Adipose tissue (tissue), 3 donors: ENCODE measurements around the gene MIF4GD. TPM values are rescaled to one million over a fixed set of nuclear protein-coding genes. Genes with fewer than 3 reads are reported as not detected.

Experiments used
- H3K27ac ChIP-seq: one replicate; pipeline ENCODE4 v1.5.1; 2013; ENCODE audit warnings: low read depth, low read length
- WGBS, 3 donors: extraction: QIAGEN DNeasy Blood & Tissue Kit; methylation state at CpG; one replicate each; pipeline ENCODE4 v1.1.7; 2013; 5-methylcytosine and 5-hydroxymethylcytosine counted together
- polyA plus RNA-seq, 3 donors: library from polyadenylated mRNA; stranded (reverse); fragments of 200-250 nt; gene quantifications; one replicate each; pipeline ENCODE4 v1.2.3, GENCODE V29; 2013
- donor health status: healthy with polysubstance abuse.
- donor health status: Bipolar disorder and iron deficiency.
- donor health status: healthy.

The MIF4GD gene
- polyA plus RNA-seq, 3 donors = 18.0 to 21.6 (median 19.0) TPM

DNA sequence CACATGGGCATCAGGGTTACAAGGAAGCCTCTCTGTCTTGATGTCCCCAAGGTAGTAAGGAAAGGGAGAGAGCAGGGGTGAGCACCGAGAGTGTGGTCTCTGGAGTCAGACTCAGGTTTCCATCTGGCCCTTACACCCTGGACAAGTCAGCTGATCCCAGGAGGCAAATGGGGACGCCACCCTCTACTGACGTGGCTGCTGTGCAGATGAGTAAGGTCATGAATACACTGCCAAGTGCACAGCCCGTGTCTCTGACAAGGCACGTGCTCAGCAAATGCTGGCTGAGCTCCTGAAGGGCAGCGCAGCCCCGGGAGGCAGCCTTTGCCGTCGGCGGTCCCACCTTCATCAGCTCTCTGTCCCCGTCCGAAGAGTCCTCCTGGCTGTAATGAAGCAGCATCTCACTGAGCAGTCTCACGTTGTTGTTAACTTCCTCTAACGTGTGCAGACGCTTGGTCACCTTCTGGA, 29.0 kb downstream of the MIF4GD start:
- WGBS, 3 donors = 68 to 84% (median 71%) methylated on average over 15 of the region's 15 CpGs
- no peak overlapping the region for H3K27ac ChIP-seq

DNA sequence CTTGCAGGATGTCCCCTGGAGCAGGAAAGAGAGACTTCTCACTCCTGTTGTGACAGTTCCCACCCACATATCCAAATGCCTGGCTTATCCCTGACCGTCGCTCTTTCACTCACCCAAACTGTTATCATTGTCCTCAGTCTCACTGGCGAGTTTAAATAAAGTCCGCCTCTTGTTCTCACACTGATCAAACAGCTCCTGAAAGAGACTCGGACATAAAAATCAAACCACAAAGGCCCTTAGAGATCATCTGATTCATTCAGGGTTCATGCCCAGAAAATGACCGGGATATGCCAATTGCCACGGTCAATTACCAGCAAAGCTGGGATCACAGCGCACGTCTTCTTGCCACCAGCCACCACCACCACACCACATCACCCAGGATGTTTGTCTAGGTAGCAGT, 29.5 kb downstream of the MIF4GD start:
- H3K27ac ChIP-seq = no peak overlapping the region
- WGBS, 3 donors = 90 to 95% (median 90%) methylated on average over 9 of the region's 9 CpGs

DNA sequence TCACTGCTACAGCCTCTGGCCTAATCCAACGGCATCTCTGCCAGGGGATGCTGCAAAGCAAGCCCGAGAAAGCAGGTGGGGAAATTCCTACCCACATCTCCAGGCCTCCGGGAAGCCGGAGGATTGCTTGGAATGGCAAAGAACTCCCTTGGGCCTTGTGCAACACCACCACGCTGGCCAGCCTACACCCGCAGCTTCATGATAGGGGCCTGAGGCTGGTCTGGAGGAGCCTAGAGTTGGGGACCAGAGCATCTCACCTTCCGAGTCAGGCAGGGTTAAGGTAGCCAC, 29.9 kb downstream of the MIF4GD start:
- no peak overlapping the region for H3K27ac ChIP-seq

DNA sequence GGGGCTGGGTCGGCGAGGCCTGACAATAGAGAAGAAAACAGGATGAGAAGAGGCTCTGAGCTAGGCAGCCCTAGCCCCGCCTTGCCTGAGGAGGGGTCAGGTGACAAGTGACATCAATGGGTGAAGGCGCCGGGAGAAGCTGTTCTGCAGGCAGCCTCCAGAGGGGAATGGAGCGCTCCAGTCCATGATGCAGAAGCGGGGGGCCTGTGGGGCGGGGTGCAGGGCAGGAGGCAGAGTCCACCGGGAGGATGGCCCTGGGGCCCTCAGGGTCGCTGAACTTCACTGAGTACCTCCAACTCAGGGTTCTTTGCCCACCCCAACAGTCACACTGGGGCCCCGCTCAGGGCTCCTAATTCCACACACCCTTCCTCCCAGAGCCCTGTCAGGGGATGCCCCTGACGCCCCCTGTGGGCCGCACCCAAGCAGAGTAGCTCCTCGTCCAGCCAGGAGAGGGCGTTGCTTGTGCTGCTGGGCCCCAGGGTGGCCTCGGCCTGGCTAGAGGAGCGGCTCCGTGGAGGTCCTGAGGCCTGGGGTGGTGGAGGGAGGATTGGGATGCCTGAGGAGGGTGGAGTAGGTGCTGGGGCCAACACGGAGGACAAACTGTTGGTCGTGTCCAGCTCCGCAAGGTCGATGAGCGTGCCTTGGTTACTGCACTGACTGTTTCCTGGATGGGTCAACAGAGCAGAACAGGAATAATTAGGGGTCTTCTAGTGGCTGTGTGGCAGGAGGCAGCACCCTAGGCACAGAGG, 30.5 kb downstream of the MIF4GD start:
- H3K27ac ChIP-seq = no peak overlapping the region
- WGBS, 3 donors = 66 to 70% (median 68%) methylated on average over 22 to 23 of the region's 23 CpGs

More for the DNA sequence above, 29.9 kb downstream of the MIF4GD start:
- whole genome bisulfite sequencing, 3 donors = 66 to 90% (median 67%) methylated on average over 7 of the region's 7 CpGs

DNA sequence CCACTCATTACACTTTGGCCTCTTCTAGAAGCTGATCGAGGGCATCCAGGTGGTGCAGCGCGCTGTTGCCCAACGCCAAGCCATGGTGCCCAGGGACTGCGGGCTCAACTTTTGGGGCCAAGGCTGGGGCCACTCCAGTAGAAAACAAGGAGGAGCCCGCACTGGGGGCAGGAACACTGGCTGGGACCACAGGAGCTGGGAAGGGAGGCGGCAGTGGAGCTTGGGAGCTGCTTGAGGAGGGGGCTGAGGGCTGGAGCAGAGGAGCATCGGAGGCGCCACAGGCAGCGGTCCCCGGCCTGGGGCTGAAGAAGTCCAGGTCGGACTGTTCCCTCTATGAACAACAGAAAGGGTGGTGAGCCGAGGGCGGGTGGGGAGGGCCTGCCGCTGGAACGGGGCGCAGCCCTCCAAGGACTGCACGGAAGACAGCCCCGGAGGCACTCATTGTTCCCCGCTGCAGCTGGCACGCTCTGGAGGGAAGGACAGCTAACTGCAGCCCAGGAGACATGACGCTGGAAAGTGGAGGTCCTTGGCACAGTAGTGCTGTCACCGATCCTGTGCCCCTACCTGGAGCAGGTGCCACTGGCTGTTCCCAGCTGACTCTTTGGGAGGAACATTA, 31.1 kb downstream of the MIF4GD start:
- WGBS, 3 donors = 89 to 93% (median 91%) methylated on average over 23 of the region's 23 CpGs
- no peak overlapping the region for H3K27ac ChIP-seq

DNA sequence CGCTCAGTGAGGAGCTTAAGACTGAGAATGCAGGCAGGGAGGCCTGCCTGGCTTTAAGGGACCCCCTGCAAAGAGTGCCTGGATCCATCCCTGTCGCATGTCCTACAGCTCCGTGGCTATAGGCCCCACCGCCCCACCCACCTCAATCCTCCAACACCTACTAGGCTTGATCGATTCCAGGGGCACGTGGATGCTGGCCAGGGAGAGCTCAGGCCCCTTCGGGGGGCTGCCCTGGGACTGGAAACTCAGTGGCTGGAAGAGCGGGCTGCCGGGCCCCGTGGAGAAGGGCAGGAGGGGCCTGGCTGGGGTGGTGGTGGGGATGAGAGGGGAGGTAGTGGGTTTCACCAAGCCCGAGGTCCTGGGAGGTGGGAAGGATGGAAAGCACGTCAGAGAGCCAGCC, 31.8 kb downstream of the MIF4GD start:
- no peak overlapping the region for H3K27ac ChIP-seq
- 88 to 91% (median 90%) methylated on average over 12 of the region's 12 CpGs for whole genome bisulfite sequencing, 3 donors

DNA sequence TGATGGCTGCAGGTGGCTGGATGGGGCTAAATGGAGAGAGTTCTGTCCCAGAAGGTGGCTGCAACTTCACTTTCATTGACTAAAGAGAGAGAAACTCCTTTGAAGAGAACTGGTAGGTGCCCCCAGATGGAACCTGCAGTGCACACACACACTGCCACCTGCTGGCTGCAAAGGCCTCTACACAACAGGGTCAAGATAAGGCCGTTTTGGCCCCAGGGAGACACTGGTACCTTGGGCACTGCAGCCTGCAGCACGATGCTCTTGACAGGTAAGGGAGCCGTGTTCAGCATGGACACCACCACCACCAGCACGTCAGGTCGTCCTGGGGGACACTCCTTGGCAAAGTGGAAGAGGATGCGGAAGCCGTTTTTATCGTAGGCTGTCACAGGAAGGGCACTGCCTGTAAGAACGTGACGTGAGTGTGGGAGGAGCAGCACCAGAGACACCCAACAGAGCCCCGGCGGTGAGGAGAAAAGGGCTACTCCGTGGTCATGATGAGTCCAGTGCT, 32.3 kb downstream of the MIF4GD start:
- no peak overlapping the region for H3K27ac ChIP-seq
- WGBS, 3 donors = 37 to 54% (median 39%) methylated on average over 13 of the region's 13 CpGs

DNA sequence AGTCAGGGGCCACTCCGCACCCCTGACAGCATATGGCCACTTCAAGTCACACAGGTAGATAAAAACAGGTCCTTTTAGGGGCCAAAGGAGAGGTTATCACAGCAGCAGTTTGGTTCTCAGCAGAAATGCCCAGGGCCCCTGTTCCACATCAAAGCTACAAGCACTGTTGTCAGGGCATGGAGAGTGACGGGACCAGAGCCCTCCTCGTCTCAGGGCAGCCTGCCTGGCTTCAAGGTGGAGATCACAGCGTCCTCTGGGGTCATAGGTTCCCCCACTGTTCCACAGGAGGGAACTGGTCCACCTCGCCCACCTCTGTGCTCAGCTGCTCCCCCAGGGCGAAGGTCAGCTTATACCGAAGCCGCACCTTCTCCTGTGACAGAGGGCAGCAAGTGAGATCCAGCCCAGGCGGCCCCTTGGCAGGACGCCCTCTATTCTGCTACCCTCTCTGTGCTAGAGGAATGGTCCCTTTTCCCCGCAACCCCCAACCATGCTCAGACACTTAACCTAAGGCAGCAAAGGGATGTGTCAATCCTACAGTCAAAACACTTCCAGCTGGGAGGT, 32.9 kb downstream of the MIF4GD start:
- no peak overlapping the region for H3K27ac ChIP-seq
- 76 to 88% (median 84%) methylated on average over 11 of the region's 11 CpGs for WGBS, 3 donors

DNA sequence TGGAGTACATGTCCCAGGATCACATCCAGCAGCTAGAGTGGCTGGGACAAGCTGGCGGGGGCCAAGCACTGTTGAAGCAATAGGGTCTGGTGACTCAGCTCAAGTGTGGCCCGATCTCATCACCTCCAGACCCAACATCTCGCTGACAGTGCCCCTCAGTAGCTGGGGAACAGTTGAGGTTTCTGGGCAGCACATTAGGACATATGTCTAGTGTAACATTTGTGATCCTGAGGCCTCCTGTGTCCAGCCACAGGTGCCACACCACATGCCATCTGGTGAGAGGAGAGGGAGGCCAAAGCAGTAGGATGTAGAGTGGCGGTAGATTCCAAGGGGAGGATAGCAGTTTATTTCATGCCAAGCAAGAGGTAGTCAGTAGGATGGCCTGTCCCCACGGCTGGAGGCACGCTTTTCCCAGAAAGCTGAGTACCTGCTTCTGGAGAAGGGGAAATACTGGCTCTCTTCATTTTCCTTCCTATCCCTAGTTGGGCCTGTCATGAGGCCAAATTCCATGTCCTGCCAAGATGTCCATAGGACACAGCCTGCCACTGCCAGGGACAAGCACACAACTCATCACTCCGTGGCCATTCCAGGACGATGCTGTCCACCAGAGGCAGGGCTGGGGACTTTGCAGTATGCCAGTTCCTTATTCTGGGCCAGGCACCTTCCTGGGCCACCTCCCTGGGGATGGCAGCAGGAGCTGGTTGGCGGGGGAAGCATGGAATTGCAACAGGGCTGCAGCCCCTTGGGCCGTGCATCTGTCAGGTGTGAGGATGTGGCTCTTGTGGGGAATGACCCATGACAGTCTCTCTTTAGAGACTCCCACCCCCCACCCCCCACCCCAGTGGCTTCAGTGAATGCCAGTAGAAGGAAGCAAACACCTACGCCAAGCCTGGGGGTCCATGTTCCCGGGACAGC, 33.7 kb downstream of the MIF4GD start:
- H3K27ac ChIP-seq = no peak overlapping the region
- WGBS, 3 donors = 75 to 89% (median 76%) methylated on average over 12 of the region's 12 CpGs

DNA sequence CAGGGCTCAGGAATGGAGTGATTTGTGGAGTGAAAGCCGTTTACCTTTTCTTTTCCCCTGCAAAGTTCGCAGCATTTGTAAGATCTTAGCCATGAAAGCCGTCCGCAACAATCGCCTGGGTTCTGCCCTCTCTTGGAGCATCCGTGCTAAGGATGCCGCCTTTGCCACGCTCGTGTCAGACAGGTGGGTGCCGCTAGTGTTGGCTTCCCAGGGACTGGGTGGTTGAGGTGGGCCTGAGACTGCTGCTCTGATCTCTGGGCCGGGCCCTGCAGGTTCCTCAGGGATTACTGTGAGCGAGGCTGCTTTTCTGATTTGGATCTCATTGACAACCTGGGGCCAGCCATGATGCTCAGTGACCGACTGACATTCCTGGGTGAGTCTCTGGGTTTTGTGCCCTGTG, 38.2 kb downstream of the MIF4GD start:
- no peak overlapping the region for H3K27ac ChIP-seq
- 95 to 97% (median 97%) methylated on average over 13 of the region's 13 CpGs for WGBS, 3 donors

DNA sequence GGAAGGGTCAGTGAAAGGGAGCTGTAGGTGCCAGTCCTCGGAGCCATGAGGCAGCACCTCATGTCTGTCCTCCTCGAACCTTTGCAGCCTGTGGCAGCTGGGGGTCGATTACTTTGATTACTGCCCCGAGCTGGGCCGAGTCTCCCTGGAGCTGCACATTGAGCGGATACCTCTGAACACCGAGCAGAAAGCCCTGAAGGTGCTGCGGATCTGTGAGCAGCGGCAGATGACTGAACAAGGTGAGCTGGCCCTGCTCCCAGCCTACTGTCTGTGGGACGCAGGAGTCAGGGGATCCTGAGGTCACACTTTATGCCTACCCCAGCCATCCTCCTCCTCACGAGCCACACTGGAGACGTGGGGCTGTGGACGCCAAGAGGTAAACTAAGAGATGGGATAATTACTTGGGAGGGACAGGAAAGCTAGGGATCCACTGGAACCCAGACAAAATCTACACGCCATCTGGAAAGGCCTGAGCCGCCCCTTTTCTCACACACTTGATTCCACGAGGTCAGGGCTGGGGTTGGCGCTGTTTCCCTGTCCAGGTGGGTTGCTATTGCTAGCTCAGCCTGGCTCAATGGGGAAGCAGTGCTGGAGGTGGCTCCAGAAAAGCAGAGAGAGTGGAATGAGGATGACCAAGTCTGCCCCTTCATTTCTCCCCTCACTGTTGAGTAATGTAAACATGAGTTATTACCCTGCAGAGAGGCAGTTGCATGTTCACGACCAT, 39.1 kb downstream of the MIF4GD start:
- no peak overlapping the region for H3K27ac ChIP-seq
- WGBS, 3 donors = 92 to 94% (median 93%) methylated on average over 18 of the region's 18 CpGs

DNA sequence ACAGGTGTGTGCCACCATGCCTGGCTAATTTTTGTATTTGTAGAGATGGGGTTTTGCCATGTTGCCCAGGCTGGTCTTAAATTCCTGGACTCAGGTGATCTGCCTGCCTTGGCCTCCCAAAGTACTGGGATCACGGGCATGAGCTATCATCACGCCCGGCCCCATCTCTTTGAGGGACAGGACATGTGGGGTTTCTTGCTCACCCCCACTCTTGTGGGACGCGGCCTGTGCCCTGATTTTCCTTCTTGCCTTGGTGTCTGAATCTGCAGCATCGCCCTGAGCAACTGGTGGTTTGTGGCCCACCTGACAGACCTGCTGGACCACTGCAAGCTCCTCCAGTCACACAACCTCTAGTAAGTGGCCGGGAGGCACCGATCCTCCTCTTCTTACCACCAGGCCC, 40.0 kb downstream of the MIF4GD start:
- no peak overlapping the region for H3K27ac ChIP-seq
- WGBS, 3 donors = 89 to 95% (median 92%) methylated on average over 8 of the region's 8 CpGs

DNA sequence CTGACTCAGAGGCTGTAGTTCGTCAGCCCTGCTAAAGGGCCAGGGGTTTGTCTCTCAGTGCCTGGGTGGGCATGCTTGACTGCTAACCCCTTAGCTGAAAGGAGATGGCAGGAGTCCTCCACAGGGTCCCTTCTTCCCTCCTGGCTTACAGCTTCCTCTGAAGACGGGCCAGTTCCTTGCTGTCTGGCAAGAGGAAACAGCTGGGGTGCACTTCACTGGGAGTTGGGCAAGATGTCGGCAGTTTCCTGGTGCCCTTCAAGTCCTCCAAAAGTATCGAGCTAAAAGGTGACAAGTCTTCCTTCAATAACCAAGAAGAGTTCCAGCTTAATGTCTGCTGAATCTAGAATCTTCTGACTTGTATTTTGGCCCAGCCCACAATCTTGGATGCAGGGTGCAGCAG, 42.2 kb downstream of the MIF4GD start:
- 45 to 83% (median 49%) methylated on average over 4 of the region's 4 CpGs for WGBS, 3 donors
- H3K27ac ChIP-seq = no peak overlapping the region

DNA sequence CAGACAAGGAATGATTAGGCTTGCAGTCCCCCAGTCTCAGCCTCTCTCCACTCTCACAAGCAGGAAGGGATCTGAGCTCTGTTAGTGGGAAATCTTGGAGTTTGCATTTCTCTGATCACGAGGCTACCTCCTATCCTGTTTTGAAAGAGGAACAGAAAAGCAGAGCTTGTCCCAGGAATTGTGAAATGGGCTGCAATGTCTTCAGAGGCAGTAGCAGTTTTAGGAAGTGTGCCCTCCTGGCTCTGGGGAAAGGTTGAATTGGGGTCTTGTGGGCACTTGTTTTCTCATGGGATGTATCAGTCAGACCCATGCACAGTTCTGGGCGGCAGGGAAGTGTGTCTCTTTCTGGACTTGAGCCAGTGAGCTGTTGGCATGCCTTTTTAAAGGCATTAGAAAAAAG, 42.7 kb downstream of the MIF4GD start:
- H3K27ac ChIP-seq = no peak overlapping the region
- WGBS, 3 donors = 30 to 62% (median 36%) methylated on average over 2 of the region's 2 CpGs

DNA sequence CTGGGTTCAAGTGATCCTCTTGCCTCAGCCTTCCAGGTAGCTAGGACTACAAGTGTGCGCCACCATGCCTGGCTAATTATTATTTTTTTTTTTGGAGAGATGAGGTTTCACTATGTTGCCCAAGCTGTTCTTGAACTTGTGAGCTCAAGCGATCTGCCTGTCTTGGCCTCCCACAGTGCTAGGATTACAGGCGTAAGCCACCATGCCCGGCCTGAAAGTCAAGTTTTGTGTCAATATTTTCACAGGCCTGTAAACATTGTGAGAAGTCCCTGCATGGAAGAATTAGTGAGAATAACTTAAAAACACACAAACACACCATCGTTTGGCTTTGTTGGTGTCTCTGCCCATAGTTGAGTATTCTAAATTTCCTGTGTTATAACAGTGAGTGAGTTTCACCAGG, 43.3 kb downstream of the MIF4GD start:
- WGBS, 3 donors = 78 to 85% (median 84%) methylated on average over 5 of the region's 5 CpGs
- no peak overlapping the region for H3K27ac ChIP-seq

DNA sequence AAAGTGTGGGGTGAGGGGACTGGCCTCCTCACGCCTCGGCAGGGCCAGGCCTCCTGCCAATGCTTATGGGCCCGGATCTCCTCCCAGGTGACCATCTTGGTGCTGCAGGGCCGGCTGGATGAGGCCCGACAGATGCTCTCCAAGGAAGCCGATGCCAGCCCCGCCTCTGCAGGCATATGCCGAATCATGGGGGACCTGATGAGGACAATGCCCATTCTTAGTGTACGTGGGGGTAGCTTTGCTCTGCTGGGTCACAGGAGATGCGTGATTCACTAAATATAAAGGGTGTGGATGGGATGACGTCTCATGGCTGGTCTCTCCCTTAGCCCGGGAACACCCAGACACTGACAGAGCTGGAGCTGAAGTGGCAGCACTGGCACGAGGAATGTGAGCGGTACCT, 46.0 kb downstream of the MIF4GD start:
- H3K27ac ChIP-seq = no peak overlapping the region
- WGBS, 3 donors = 70 to 79% (median 76%) methylated on average over 14 of the region's 14 CpGs

DNA sequence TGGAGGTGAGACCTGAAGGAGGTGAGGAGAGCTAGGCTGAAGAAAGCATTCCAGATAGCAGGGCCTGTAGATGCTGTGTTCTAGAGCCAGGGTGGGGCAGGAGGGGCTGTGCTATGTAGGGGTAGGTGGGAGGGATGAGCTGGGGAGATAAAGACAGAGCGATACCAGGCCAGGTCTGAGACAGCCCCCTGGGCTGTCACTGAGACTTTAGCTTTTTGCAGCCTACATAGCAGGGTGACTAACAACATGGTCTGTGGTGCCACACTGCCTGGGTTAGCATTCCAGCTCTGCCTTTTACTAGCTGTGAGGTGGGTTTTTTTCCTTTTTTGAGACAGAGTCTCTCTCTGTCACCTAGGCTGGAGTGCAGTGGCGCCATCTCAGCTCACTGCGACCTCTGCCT, 51.2 kb downstream of the MIF4GD start:
- no peak overlapping the region for H3K27ac ChIP-seq
- 96 to 100% (median 96%) methylated on average over 3 of the region's 3 CpGs for WGBS, 3 donors

DNA sequence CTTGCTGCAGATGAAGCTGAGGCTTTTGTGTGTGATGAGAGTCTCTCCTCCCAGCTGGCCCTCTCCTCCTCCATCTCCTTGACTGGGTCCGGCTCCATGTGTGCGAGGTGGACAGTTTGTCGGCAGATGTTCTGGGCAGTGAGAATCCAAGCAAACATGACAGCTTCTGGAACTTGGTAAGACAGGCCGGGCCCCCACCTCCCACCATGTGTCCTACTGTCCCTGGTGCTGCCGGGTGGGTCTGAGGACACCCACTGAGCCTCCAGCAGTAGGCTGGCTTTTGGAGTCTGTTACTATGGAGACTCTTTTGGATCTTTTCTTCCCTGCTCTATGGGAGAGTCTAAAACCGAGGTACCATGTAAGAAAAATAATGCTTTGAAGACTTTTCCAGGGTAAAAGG, 52.9 kb downstream of the MIF4GD start:
- WGBS, 3 donors = 92 to 96% (median 94%) methylated on average over 6 of the region's 6 CpGs
- no peak overlapping the region for H3K27ac ChIP-seq
